ENCODE results near the gene KRT77. TPM values are rescaled to one million over a fixed set of nuclear protein-coding genes. Genes with fewer than 3 reads are reported as not detected.

KRT77 gene
- total and polyA plus RNA-seq, 10 of the 15 experiments (the other 5 are each of a cell fraction or from before 2014, with no cell fraction given) = not detected

GRCh38 chr12:52695039-52695438, 8.3 kb downstream of the KRT77 start (continued):
- no peak for TF ChIP-seq ZNF274 (IDR thresholded peaks at IDR 0.05; ENCODE audit: insufficient read depth, insufficient read length)
- TF ChIP-seq SUZ12 (IDR thresholded peaks at IDR 0.05; ENCODE audit: unreplicated experiment) = no peak
- no peak for TF ChIP-seq ETV6 (conservative IDR thresholded peaks at IDR 0.05 in 1 of 2, IDR thresholded peaks at IDR 0.05 in 1 of 2; ENCODE audit: borderline replicate concordance in 1 of 2, low read depth in 1 of 2)
- TF ChIP-seq TBL1XR1 (IDR thresholded peaks at IDR 0.05; ENCODE audit: low read depth, low read length) = no peak

DNA sequence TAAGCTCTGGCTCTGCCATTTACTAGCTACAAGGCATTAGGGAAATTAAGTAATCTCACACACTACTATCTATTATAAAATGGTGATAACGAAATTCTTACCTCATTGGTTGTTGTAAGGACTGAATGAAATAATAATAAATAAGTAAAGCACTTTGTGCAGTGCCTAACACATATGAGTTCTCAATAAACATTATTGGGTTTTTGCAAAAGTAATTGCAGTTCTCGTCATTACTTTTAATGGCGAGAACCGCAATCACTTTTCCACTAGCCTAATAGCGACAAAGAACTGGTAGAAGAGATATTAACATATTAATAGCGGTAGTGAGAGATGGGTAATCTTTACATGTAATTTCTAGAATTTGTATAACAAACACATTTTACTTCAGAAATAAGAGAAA, 9.2 kb downstream of the KRT77 start:
- no peak overlapping the region for H3K4me3 ChIP-seq
- H3K79me2 ChIP-seq (ENCODE audit: control insufficient read depth, insufficient read depth, low read length) = no peaks in the 10 kb centered on the region
- ChIA-PET SMC1A (ENCODE audit: uncharacterized antibody, unreplicated experiment) (no interaction called here), RAD21 (ENCODE audit: unreplicated experiment) (no interaction called here), POLR2A (no interaction called here), CTCF (interaction anchor here (0.7 to 1.0 kb wide), 2 partner anchors 23 to 188 kb away, joined by 3 read pairs; no protein-coding TSS in a partner anchor)
- in situ Hi-C loops (cut with MboI) = no loop called here
- no TSS peak for BruUV-seq (replicated peaks)
- TF ChIP-seq ZNF687 (IDR thresholded peaks at IDR 0.05) = no peak
- TF ChIP-seq SMAD1 (IDR thresholded peaks at IDR 0.05; ENCODE audit: low read depth, partially characterized antibody) = no peak
- DNase-seq (ENCODE audit: low read depth, low spot score) = no peak
- ATAC-seq = no peak
- intact Hi-C loops (cut with micrococcal nuclease; ENCODE audit: unreplicated experiment) = no loop called here
- H3K4me2 ChIP-seq (ENCODE audit: control insufficient read depth, insufficient read depth) = no peak overlapping the region
- H3K27ac ChIP-seq (ENCODE audit: control insufficient read depth, insufficient read depth) = no peak overlapping the region
- H3K27me3 ChIP-seq (replicated peaks in 1 of 2; ENCODE audit: control insufficient read depth in 2 of 2, insufficient read depth in 2 of 2, low read length in 1 of 2) = peaks cover 5 to 6% of the 10 kb centered on the region in 2 experiments; a peak in 3 of 4 replicates
- no peak overlapping the region for H2AFZ ChIP-seq (ENCODE audit: control insufficient read depth, low read depth, low read length)
- no peaks in the 10 kb centered on the region for H4K20me1 ChIP-seq (ENCODE audit: control insufficient read depth, insufficient read depth)
- H3K9me3 ChIP-seq (replicated peaks; ENCODE audit: control insufficient read depth, insufficient read depth, low read length) = no peaks in the 10 kb centered on the region
- H3K36me3 ChIP-seq (ENCODE audit: control insufficient read depth in 2 of 2, insufficient read depth in 2 of 2, low read length in 1 of 2) = no peaks in the 10 kb centered on the region
- FAIRE-seq = no peak
- 60% methylated on average over 6 of the region's 6 CpGs for WGBS (ENCODE audit: insufficient coverage, insufficient replicate concordance, low lambda C conversion rate, missing lambda C conversion rate)
- H3K4me1 ChIP-seq (ENCODE audit: control insufficient read depth, insufficient read depth, low read length) = no peaks in the 10 kb centered on the region
- no peak overlapping the region for H3K9ac ChIP-seq (ENCODE audit: control insufficient read depth, insufficient read depth, low read length)

Data from GM12878 (cell line).